Endothelial cell of umbilical vein (primary cell): Measurements from ENCODE around the gene PIP4K2B.

Source experiments
- CTCF ChIP-seq, 2 donors: IDR thresholded peaks; 1 replicate in 1 of 2; 2 replicates in 1 of 2; pipeline ENCODE4 v1.5.1; 2011; ENCODE audit warnings: low read length in 2 of 2, mild to moderate bottlenecking in 2 of 2, moderate library complexity in 2 of 2, control low read depth in 1 of 2, inconsistent platforms in 1 of 2, low read depth in 1 of 2; ENCODE audit not compliant: insufficient read depth in 1 of 2; ENCODE audit errors: extremely low read depth in 1 of 2
- EZH2 ChIP-seq: IDR thresholded peaks from 2 replicates; pipeline ENCODE4 v1.6.1; 2012; ENCODE audit warnings: borderline replicate concordance, low read depth, mild to moderate bottlenecking, moderate library complexity, low read length, inconsistent platforms; ENCODE audit not compliant: severe bottlenecking
- JUN ChIP-seq: IDR thresholded peaks from 2 replicates; pipeline ENCODE4 v1.6.1; 2011; ENCODE audit warnings: borderline replicate concordance, low read depth; ENCODE audit not compliant: insufficient read length, insufficient read depth
- MAX ChIP-seq: IDR thresholded peaks from 2 replicates; pipeline ENCODE4 v1.6.1; 2011; ENCODE audit not compliant: insufficient read depth, insufficient read length
- MYC ChIP-seq: IDR thresholded peaks from one replicate; pipeline ENCODE4 v1.6.1; 2011; ENCODE audit warnings: mild to moderate bottlenecking, low read depth, low read length
- POLR2A ChIP-seq: IDR thresholded peaks from 2 replicates; pipeline ENCODE4 v1.6.1; 2012; ENCODE audit warnings: low read depth, mild to moderate bottlenecking, control low read depth, low read length
- POLR2AphosphoS5 ChIP-seq: IDR thresholded peaks from 2 replicates; pipeline ENCODE4 v1.6.1; 2012; ENCODE audit warnings: low read depth, mild to moderate bottlenecking, control low read depth, low read length, moderate library complexity; ENCODE audit not compliant: insufficient read depth

- TF ChIP-seq POLR2AphosphoS5 (no peak), CTCF (IDR thresholded peaks at IDR 0.05; ENCODE audit: extremely low read depth in 1 of 2, insufficient read depth in 1 of 2, low read depth in 1 of 2, low read length in 2 of 2) (no peak), POLR2A (no peak), MAX (no peak), JUN (no peak), EZH2 (no peak), MYC (no peak)
Observed at GRCh38 chr17:38777641-38778250, 21.6 kb downstream of the PIP4K2B start.
